HG02763 (cell line): ENCODE results near the gene RABIF.
"Not testable (repeated sequence)": the region's sequence is repeated elsewhere in the genome, so short reads cannot be mapped to it uniquely, and the experiment has no call there.

Source experiments
- ATAC-seq: cut with Tn5 transposase; IDR thresholded peaks from one replicate; pipeline ENCODE4 v1.9.1; 2021; ENCODE audit warnings: mild to moderate bottlenecking, moderate library complexity; ENCODE audit not compliant: unreplicated experiment

The RABIF gene

GRCh38 chr1:202888531-202889360 is at the start of gene RABIF:
Gene RABIF, minus strand, starts transcription at chr1:202889149. Its CDS starts 51 bp downstream, at chr1:202889098.
- peak; percentile 88 for ATAC-seq

DNA sequence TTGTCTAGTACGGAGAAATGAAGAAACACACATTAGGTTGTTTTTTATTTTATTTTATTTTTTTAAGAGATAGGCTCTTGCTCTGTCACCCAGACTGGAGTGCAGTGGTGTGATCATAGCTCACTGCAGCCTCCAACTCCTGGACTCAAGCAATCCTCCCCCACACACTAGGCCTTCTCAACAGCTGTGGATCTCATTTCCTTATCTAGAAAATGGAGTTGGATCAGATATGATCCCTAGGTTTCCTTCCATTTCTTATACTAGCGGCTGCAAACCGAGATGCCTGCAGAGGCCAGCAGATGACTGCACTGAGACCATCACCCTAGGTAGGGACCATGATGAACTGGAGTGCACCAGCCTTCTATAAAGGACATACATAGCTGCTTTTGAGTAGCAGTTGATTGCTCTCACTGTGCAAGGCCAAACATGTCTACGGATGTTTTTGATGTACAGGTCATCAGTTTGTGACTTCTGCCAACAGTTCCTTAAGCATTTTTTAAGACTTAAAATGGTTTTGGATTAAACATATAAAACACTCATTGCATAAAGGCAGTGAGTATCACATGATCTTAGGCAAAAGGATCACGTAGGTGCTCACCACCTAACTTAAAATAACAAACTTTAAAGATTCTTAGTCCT is 49.5 kb upstream of the RABIF start:
- ATAC-seq = no peak

- ATAC-seq = not testable (repeated sequence)
Observed at GRCh38 chr1:202936409-202936808, 47.5 kb upstream of the RABIF start.

GRCh38 chr1:202935844-202936243 is 46.9 kb upstream of the RABIF start:
- ATAC-seq = no peak

DNA sequence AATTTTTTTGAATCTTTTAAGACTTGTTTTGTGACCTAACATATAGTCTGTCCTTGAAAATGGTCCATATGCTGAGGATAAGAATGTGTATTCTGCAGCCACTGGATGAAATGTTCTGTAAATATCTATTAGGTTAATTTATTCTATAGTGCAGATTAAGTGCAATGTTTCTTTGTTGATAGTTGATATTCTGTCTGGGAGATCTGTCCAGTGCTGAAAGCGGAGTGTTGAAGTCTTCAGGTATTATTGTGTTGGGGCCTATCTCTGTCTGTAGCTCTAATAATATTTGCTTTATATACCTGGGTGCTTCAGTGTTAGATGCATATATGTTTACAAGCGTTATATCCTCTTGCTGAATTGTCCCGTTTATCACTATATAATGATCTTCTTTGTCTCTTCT is 45.8 kb upstream of the RABIF start:
- no peak for ATAC-seq

- ATAC-seq = no peak
Observed at GRCh38 chr1:202932476-202932875, 43.5 kb upstream of the RABIF start.

DNA sequence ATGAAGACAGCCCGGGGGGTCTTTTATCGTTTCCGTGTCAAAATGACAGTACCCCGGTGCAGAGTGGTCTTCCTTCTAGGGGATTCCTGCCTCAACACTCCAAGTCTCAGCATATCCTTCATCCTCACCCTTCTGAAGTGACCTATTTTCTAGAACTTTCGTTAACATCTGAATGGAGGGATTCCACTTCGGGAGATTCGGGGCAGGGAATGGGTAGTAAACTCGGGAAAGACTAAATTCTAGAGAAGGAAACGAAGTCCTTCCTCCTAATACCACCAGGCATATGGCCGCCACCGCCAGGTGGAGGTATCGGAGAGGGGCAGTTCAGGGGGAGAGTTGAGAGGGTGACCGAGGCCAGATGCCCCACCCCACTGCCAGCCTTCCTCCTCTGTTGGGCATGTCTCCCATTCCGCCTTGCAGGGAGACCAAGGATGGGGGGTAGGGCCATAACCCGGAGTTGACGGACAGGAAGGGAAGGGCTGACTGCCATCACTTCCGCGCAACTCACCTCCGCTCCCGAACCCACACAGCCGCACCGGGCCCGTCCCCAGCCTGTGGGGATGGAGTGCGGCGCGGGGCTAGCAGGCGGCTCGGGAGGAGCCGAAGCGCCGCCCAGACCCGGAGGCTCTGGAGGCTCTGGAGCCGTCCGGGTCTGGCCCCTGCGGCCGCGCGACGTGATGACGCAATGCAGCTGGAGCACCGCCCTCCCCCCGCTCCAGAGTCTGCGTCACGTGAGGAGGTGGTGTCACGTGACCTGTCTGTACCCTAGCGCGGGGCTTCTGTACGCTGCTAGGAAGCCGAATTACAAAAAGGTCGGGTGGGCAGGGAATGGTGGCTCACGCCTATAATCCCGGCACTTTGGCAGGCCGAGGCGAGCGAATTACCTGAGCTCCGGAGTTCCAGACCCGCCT is 37.9 kb upstream of the RABIF start, which contains the start of gene KLHL12:
TSS of gene KLHL12 (minus strand) at position 654 of the 911 bp plus-strand sequence. CDS start 2,072 bp downstream, outside the sequence.
- ATAC-seq = peak; percentile 92

DNA sequence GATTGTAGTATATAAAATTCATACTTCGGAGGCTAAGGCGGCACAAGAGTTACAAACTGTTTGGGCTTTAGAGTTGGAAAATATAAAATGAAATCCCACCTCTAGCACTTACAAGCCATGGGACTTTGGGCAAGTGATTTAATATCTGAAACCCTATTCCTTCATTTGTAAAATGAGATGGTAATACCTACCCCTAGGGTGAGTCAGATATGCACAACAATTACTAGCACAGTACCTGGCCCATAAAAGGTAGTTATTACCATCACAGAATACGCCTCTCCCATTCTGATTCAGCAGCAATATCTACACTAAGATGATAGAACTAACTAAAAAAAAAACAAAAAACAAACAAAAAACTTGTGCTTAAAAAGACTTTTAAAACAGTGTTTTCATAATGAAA is 34.6 kb upstream of the RABIF start:
- ATAC-seq = no peak

GRCh38 chr1:202919615-202920014 is 30.7 kb upstream of the RABIF start:
- ATAC-seq = no peak

GRCh38 chr1:202915146-202915545 is 26.2 kb upstream of the RABIF start:
- no peak for ATAC-seq

DNA sequence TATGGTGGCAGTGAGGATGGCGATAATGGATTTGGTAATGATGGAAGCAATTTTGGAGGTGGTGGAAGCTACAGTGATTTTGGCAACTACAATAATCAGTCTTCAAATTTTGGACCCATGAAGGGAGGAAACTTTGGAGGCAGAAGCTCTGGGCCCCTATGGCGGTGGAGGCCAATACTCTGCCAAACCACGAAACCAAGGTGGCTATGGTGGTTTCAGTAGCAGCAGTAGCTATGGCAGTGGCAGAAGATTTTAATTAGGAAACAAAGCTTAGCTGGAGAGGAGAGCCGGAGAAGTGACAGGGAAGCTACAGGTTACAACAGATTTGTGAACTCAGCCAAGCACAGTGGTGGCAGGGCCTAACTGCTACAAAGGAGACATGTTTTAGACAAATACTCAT is 23.5 kb upstream of the RABIF start:
- not testable (repeated sequence) for ATAC-seq

DNA sequence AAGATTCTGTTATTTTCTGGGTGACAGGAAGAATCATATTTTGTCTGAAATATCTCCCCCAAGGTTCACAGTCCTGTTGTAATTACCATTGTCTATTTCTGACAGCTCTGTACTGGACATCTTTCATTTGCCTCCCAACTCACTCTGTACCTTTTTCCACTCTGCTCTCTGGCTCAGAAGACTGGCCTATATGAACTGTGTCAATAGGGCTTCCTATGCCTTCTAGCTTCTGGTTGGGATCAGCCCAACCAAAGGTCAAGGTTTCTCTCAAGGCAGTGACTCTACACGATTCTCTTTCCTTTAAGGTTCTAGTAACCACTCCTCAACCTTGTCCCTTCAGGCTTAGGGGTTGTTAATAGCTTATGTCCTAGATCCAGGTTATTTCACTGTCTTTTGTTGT is 20.5 kb upstream of the RABIF start:
- ATAC-seq = no peak

GRCh38 chr1:202908998-202909397 is 20.0 kb upstream of the RABIF start:
- ATAC-seq = no peak

DNA sequence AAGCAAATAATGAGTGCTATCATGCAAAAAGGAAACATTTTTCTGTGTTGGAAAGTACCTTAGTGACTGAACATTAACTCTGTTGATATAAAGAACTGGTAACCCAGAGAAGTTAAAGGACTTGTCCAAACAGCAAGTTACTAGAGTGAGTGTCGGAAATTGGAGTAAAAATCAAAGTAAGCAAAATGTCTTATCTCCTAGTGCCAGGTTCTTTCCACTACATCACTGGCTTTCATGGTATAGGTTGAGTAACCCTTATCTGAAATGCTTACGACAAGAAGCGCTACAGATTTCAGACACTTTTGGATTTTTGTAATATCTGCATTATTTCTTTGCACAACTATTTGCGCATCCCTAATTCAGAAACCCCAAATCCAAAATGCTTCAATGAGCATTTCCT is 16.4 kb upstream of the RABIF start:
- ATAC-seq = no peak

DNA sequence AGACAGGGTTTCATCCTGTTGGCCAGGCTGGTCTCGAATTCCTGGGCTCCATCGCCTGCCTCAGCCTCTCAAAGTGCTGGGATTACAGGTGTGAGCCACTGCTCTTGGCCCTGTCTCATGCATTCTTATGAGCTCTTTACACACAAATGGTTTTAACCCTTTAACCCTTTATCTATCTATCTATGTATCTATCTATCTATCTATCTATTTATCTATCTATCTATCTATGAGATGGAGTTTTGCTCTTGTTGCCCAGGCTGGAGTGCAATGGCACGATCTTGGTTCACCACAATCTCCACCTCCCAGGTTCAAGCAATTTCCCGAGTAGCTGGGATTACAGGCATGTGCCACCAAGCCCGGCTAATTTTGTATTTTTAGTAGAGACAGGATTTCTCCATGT is 14.9 kb upstream of the RABIF start:
- not testable (repeated sequence) for ATAC-seq

- ATAC-seq = no peak
Observed at GRCh38 chr1:202901555-202901954, 12.6 kb upstream of the RABIF start.

DNA sequence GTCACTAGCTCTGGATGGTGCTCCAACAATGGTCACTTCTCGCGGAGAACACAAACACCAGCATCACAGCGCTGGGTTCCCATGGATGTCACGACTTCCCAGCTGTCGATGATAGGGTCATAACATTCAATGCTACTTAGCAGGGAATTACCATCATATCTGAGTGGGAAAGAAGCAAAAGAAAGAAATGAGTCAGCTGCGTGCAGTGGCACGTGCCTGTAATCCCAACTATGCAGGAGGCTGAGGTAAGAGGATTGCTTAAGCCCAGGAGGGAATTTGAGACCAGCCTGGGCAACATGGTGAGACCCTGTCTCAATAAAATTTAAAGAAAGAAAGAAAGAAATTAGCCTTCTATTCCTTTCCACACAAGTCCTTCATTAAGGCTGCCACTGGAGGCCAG is 3.6 kb upstream of the RABIF start:
- ATAC-seq = no peak

- no peak for ATAC-seq
Observed at GRCh38 chr1:202890392-202890791, 1.4 kb upstream of the RABIF start.

- no peak for ATAC-seq
Observed at GRCh38 chr1:202888221-202888530, 773 bp downstream of the RABIF start.

DNA sequence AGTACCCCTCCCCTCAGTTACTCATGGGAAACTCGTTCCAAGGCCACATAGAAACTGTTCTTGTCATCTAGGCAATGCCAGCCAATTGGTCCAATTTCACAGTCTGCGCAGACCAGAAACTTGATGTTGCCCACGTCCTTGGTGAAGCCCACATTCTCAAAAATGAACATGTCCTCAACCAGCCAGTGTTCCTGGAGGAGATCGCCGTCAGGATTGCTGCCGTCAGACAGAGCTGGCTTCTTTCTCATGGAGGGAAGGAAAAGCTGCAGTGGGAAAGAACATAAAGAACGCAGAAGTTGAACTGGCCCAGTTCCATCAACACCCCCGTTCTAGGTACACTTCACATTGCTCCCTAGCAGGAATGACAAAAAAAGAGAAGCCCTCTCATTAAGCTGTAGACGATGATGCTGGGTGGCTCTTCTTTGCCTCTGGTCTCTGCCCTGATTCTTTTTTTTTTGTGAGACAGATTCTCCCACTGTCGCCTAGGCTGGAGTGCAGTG is 7.9 kb downstream of the RABIF start:
- ATAC-seq = no peak

DNA sequence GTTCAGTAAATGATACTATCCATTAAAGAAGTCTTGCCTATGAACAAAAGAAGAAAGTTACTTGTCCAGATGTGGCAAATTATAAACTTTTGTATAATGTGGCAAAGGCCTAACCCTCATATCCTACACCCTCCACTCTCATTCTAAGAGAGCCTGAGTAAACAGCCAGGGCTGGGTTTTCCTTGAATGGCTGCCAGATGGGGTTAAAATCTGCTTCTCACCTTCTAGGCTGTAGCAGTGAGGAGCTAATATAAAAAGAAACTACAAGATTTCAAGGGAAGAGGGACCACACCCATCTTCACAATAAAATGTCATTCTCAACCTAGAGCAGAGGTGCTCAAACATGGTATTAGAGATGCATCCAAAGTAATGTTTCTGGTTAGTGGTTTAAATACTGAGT is 8.9 kb downstream of the RABIF start:
- no peak for ATAC-seq
